Choroid plexus epithelial cell (primary cell): ENCODE data around the gene DIABLO.

Source experiments
- DNase-seq: peaks from one replicate; pipeline ENCODE4 v3.0.0-alpha.2; 2010; ENCODE audit warnings: low read depth
- H3K4me3 ChIP-seq: 2 replicates; pipeline ENCODE4 v1.5.1; 2011; ENCODE audit warnings: low read depth, mild to moderate bottlenecking, control low read depth, low read length, moderate library complexity
- CTCF ChIP-seq: conservative IDR thresholded peaks from 2 replicates; pipeline ENCODE4 v1.5.1; 2011; ENCODE audit warnings: low read depth, mild to moderate bottlenecking, control low read depth, inconsistent platforms, low read length, moderate library complexity

Gene DIABLO

GRCh38 chr12:122161682-122162081, 64.2 kb downstream of the DIABLO start:
- no peak for TF ChIP-seq CTCF
- no peak for DNase-seq
- H3K4me3 ChIP-seq: no peak overlapping the region

- TF ChIP-seq CTCF: no peak
- no peak overlapping the region for H3K4me3 ChIP-seq
- DNase-seq: no peak
Measured at GRCh38 chr12:122160761-122161160, 65.1 kb downstream of the DIABLO start.

GRCh38 chr12:122159882-122160281, 66.0 kb downstream of the DIABLO start:
- no peak for TF ChIP-seq CTCF
- H3K4me3 ChIP-seq: no peak overlapping the region
- DNase-seq: no peak

- no peak for TF ChIP-seq CTCF
- no peak for DNase-seq
- H3K4me3 ChIP-seq: no peak overlapping the region
Measured at GRCh38 chr12:122158700-122159285, 67.1 kb downstream of the DIABLO start.
